HCT116 (cell line): ENCODE results near the gene PEAK1.

Source experiments
- CEBPB ChIP-seq: IDR thresholded peaks from 2 replicates; pipeline ENCODE4 v1.6.1; 2012; ENCODE audit warnings: low read depth
- ELF1 ChIP-seq: IDR thresholded peaks from 2 replicates; pipeline ENCODE4 v1.6.1; 2012; ENCODE audit warnings: low read depth, borderline replicate concordance
- EZH2 ChIP-seq: fragments of 200-600 bp; sonication (generic); IDR thresholded peaks from 2 replicates; pipeline ENCODE4 v1.6.1; 2017; ENCODE audit warnings: antibody characterized with exemption, mixed run types
- EZH2phosphoT487 ChIP-seq: fragments of 200-600 bp; IDR thresholded peaks from 2 replicates; pipeline ENCODE4 v1.6.1; 2018; ENCODE audit warnings: antibody characterized with exemption, borderline replicate concordance
- FOSL1 ChIP-seq: IDR thresholded peaks from 2 replicates; pipeline ENCODE4 v1.6.1; 2012; ENCODE audit warnings: low read depth
- POLR2A ChIP-seq: IDR thresholded peaks from 2 replicates; pipeline ENCODE4 v1.7.0; 2011; ENCODE audit warnings: borderline replicate concordance; ENCODE audit not compliant: insufficient read depth, insufficient read length; ENCODE audit errors: extremely low read depth
- POLR2AphosphoS5 ChIP-seq: IDR thresholded peaks from 2 replicates; pipeline ENCODE4 v1.6.1; 2011; ENCODE audit warnings: mild to moderate bottlenecking, low read depth, low read length, moderate library complexity
- RAD21 ChIP-seq: IDR thresholded peaks from 2 replicates; pipeline ENCODE4 v1.6.1; 2012; ENCODE audit warnings: low read depth, mild to moderate bottlenecking
- SIN3A ChIP-seq: IDR thresholded peaks from 2 replicates; pipeline ENCODE4 v1.6.1; 2012; ENCODE audit warnings: low read depth
- YY1 ChIP-seq: IDR thresholded peaks from 2 replicates; pipeline ENCODE4 v1.6.1; 2011; ENCODE audit warnings: low read length, low read depth, moderate library complexity, mild to moderate bottlenecking; ENCODE audit not compliant: insufficient replicate concordance; ENCODE audit errors: extremely low read depth
- ZFX ChIP-seq: fragments of 450-650 bp; IDR thresholded peaks from 2 replicates; pipeline ENCODE4 v1.6.1; 2017
- ZNF274 ChIP-seq: fragments of 200-500 bp; sonication (Bioruptor generic); IDR thresholded peaks from 2 replicates; pipeline ENCODE4 v1.6.1; 2014; ENCODE audit warnings: mild to moderate bottlenecking, low read depth, low read length, inconsistent platforms
- TF ChIP-seq, protein P1 (sequence below), 3 experiments: fragments of 200-600 bp in 1 of 3; sonication (generic) in 1 of 3; IDR thresholded peaks in 2 of 3; conservative IDR thresholded peaks in 1 of 3; 2 replicates each; pipeline ENCODE4 v1.5.1; 2012 to 2017; ENCODE audit warnings: low read depth in 2 of 3, low read length in 2 of 3, antibody characterized with exemption in 1 of 3, borderline replicate concordance in 1 of 3, control low read depth in 1 of 3, mild to moderate bottlenecking in 1 of 3, mixed read lengths in 1 of 3, mixed run types in 1 of 3, moderate library complexity in 1 of 3; ENCODE audit not compliant: insufficient read depth in 1 of 3
- TF ChIP-seq, protein P2 (sequence below): IDR thresholded peaks from 2 replicates; pipeline ENCODE4 v1.6.1; 2012

DNA sequence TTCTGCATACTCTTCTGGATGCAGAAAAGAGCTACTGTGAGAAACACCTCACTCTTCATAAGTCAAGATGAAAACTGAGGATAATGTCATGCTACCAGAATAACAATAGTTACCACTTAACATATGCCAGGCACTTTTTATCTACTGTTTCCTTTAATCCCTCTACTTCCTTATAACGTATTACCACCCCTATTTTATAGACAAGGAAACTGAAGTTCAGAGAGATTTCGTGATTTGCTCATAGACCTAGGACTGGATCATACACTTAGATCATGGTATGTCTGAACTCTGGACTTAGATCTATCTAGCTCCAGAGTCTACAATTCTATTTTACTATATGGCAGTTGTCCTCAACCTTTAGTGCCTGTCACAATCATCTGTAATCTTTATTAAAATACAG, 193.3 kb downstream of the PEAK1 start:
- TF ChIP-seq ZNF274 (no peak), POLR2A (no peak), POLR2AphosphoS5 (no peak), EZH2phosphoT487 (no peak), RAD21 (no peak), FOSL1 (no peak), EZH2 (no peak), ZFX (no peak), SIN3A (no peak), CEBPB (no peak), ELF1 (no peak), YY1 (no peak)
- TF ChIP-seq, protein P1, sequence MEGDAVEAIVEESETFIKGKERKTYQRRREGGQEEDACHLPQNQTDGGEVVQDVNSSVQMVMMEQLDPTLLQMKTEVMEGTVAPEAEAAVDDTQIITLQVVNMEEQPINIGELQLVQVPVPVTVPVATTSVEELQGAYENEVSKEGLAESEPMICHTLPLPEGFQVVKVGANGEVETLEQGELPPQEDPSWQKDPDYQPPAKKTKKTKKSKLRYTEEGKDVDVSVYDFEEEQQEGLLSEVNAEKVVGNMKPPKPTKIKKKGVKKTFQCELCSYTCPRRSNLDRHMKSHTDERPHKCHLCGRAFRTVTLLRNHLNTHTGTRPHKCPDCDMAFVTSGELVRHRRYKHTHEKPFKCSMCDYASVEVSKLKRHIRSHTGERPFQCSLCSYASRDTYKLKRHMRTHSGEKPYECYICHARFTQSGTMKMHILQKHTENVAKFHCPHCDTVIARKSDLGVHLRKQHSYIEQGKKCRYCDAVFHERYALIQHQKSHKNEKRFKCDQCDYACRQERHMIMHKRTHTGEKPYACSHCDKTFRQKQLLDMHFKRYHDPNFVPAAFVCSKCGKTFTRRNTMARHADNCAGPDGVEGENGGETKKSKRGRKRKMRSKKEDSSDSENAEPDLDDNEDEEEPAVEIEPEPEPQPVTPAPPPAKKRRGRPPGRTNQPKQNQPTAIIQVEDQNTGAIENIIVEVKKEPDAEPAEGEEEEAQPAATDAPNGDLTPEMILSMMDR (IDR thresholded peaks at IDR 0.05 in 2 of 3, conservative IDR thresholded peaks at IDR 0.05 in 1 of 3; ENCODE audit: borderline replicate concordance in 1 of 3, insufficient read depth in 1 of 3, low read depth in 2 of 3, low read length in 2 of 3): no peak
- TF ChIP-seq, protein P2, sequence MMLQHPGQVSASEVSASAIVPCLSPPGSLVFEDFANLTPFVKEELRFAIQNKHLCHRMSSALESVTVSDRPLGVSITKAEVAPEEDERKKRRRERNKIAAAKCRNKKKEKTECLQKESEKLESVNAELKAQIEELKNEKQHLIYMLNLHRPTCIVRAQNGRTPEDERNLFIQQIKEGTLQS: no peak
